Heart right ventricle (tissue), 16 donors: ENCODE data around the gene MTHFSD. TPM values are rescaled to one million over a fixed set of nuclear protein-coding genes. Genes with fewer than 3 reads are reported as not detected.

Experiments used
- ATAC-seq, 8 donors: fragments of 200-7000 bp; cut with Tn5 transposase; one replicate each; pipeline ENCODE4 v1.9.1; 2020; ENCODE audit warnings: mild to moderate bottlenecking in 8 of 8, moderate library complexity in 8 of 8, moderate number of reproducible peaks in 1 of 8
- DNase-seq, 2 donors: peaks; one replicate each; pipeline ENCODE4 v3.0.0-alpha.2; 2020
- H3K27ac ChIP-seq, 10 donors: fragments of 200-600 bp; sonication (generic) in 2 of 10; one replicate each; pipeline versions ENCODE4 v1.5.0 to v1.8.0; 2020 to 2022; ENCODE audit warnings: mild to moderate bottlenecking in 3 of 10
- H3K27me3 ChIP-seq, 7 donors: fragments of 200-600 bp; one replicate each; pipeline ENCODE4 v1.8.0; 2021 to 2022; ENCODE audit warnings: mild to moderate bottlenecking in 2 of 7
- H3K36me3 ChIP-seq, 9 donors: fragments of 200-600 bp; sonication (generic) in 1 of 9; one replicate each; pipeline versions ENCODE4 v1.5.0 to v1.8.0; 2020 to 2022; ENCODE audit warnings: mild to moderate bottlenecking in 2 of 9
- H3K4me1 ChIP-seq, 9 donors: fragments of 200-600 bp; sonication (generic) in 1 of 9; one replicate each; pipeline versions ENCODE4 v1.5.0 to v1.8.0; 2020 to 2022; ENCODE audit warnings: mild to moderate bottlenecking in 4 of 9
- H3K4me3 ChIP-seq, 10 donors: fragments of 200-600 bp; sonication (generic) in 2 of 10; one replicate each; pipeline versions ENCODE4 v1.5.0 to v1.8.0; 2020 to 2022; ENCODE audit warnings: mild to moderate bottlenecking in 7 of 10, moderate library complexity in 2 of 10
- H3K9me3 ChIP-seq, 11 donors: fragments of 200-600 bp in 10 of 11; sonication (generic) in 2 of 11; one replicate each; pipeline versions ENCODE4 v1.5.0 to v1.8.0; 2013 to 2022; ENCODE audit warnings: mild to moderate bottlenecking in 2 of 11, control low read depth in 1 of 11, moderate library complexity in 1 of 11
- WGBS, 2 donors: extraction: QIAGEN DNeasy Blood & Tissue Kit; methylation state at CpG; one replicate each; pipeline ENCODE4 v1.1.7; 2013; ENCODE audit warnings: inconsistent platforms in 1 of 2; 5-methylcytosine and 5-hydroxymethylcytosine counted together
- intact Hi-C, 10 donors: fragments of 100-400 bp; cut with DNase I; formaldehyde crosslinking; loops; one replicate each; pipeline versions ENCODE4 v1.11.1 to v1.14.2; 2022
- polyA plus RNA-seq, 2 donors: library from polyadenylated mRNA; stranded (reverse); fragments of 200-250 nt; gene quantifications; one replicate each; pipeline ENCODE4 v1.2.3, GENCODE V29; 2013
- total RNA-seq, 10 donors: library from RNA; stranded (reverse); fragmentation: NEBNext Ultra II Directional in 3 of 10; extraction: Animal tissue kit (Norgen Biotek cat#: 25700) in 3 of 10; gene quantifications; one replicate each; pipeline versions ENCODE4 v1.2.1 to v1.2.4, GENCODE V29; 2021 to 2023
- TF ChIP-seq, protein P1 (sequence below), 9 donors: fragments of 200-600 bp; sonication (generic) in 2 of 9; IDR thresholded peaks; one replicate each; pipeline versions ENCODE4 v1.5.0 to v1.8.0; 2021 to 2022; ENCODE audit warnings: antibody characterized with exemption in 9 of 9, mild to moderate bottlenecking in 5 of 9, moderate library complexity in 1 of 9
- donor health status: Arrhythmogenic right ventricular cardiomyopathy.
- donor health status: ischemic (EF 13 %, LVEDD 7.1; RV severe dilation, severe dysfunction).
- donor health status: healthy with polysubstance abuse.
- donor health status: DM: no; HTN: yes; CAD: no.
- donor health status: DM: no; HTN: no; CAD: no.
- donor health status: ischemic (EF 25% LVEDD 6.9; RV normal size, moderate dysfunction).
- donor health status: ischemic (EF 25% LVEDD 5.7; RV mildly dilated, moderate dysfunction).
- donor health status: healthy.
- donor health status: DM: yes; HTN: yes; CAD: no.
- donor health status: Ischemic cardiomyopathy.
- donor health status: ischemic (EF 35%, LVEDD 5.7; RV mildly dilated, moderate dysfunction).
- donor health status: nonischemic (EF 11% LVEDD 7.7; RV severe dilation, severe dysfunction).
- donor health status: DM: yes; HTN: yes; CAD: no.
- donor health status: PGD.
- donor health status: ischemic (EF 29% LVEDD 5.4; RV normal size, mild dysfunction).
- donor health status: nonischemic (EF 23%, LVEDD 6.1; RV moderate dilation, normal function).

MTHFSD gene
- total and polyA plus RNA-seq, 12 donors, result 5.1 to 13.1 (median 11.3) TPM

- ATAC-seq, result no peak
- Histone ChIP-seq H3K27ac (no peak overlapping the region), H3K4me3 (no peak overlapping the region), H3K4me1 (no peaks in the 10 kb centered on the region), H3K27me3 (peaks cover 2 to 96% (median 89%) of the 10 kb centered on the region in 7 donors), H3K36me3 (no peaks in the 10 kb centered on the region), H3K9me3 (peaks cover 0 to 19% (median 9%) of the 10 kb centered on the region in 11 donors)
- 59 to 62% methylated on average over 3 of the region's 3 CpGs for WGBS, 2 donors
- DNase-seq, result no peak
- TF ChIP-seq, protein P1, sequence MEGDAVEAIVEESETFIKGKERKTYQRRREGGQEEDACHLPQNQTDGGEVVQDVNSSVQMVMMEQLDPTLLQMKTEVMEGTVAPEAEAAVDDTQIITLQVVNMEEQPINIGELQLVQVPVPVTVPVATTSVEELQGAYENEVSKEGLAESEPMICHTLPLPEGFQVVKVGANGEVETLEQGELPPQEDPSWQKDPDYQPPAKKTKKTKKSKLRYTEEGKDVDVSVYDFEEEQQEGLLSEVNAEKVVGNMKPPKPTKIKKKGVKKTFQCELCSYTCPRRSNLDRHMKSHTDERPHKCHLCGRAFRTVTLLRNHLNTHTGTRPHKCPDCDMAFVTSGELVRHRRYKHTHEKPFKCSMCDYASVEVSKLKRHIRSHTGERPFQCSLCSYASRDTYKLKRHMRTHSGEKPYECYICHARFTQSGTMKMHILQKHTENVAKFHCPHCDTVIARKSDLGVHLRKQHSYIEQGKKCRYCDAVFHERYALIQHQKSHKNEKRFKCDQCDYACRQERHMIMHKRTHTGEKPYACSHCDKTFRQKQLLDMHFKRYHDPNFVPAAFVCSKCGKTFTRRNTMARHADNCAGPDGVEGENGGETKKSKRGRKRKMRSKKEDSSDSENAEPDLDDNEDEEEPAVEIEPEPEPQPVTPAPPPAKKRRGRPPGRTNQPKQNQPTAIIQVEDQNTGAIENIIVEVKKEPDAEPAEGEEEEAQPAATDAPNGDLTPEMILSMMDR (IDR thresholded peaks at IDR 0.05), result no peak
- intact Hi-C loops, result no loop called here
Observed at GRCh38 chr16:86485746-86486145, 69.3 kb downstream of the MTHFSD start.

DNA sequence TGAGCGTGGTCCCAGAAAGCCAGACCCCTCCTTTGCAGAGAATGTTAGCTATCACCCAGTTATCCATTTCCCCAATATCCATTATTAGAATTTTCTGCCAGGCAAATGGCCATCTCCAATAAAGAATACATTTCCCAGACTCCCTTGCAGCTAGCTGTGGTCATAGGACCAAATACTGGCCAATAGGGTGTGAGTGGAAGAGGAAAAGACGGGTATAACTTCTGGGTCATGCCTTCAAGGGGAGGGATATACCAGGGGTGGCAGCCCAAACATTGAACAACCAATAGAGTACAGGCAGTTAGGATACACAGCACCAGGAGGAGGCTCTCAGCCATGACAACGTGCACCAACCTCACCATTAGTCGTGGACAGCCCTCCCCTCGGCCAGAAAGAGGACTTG lies 70.8 kb downstream of the MTHFSD start:
- TF ChIP-seq, protein P1 (IDR thresholded peaks at IDR 0.05), result no peak
- intact Hi-C loops, result no loop called here
- Histone ChIP-seq H3K4me1 (no peaks in the 10 kb centered on the region), H3K27ac (no peak overlapping the region), H3K4me3 (no peak overlapping the region), H3K27me3 (peaks cover 0 to 93% (median 87%) of the 10 kb centered on the region in 7 donors), H3K9me3 (peaks cover 0 to 19% (median 9%) of the 10 kb centered on the region in 11 donors), H3K36me3 (no peaks in the 10 kb centered on the region)
- ATAC-seq (no peak), DNase-seq (no peak)
- 70 to 73% methylated on average over 5 of the region's 5 CpGs for WGBS, 2 donors

GRCh38 chr16:86481607-86482006 lies 73.4 kb downstream of the MTHFSD start:
- 83 to 87% methylated on average over 3 of the region's 3 CpGs for WGBS, 2 donors
- TF ChIP-seq, protein P1 (IDR thresholded peaks at IDR 0.05), result no peak
- no peak for ATAC-seq
- Histone ChIP-seq H3K4me1 (peaks cover 0 to 13% (median 0%) of the 10 kb centered on the region in 9 donors), H3K27me3 (peaks cover 0 to 87% (median 76%) of the 10 kb centered on the region in 7 donors), H3K36me3 (no peaks in the 10 kb centered on the region), H3K27ac (no peak overlapping the region), H3K9me3 (peaks cover 0 to 19% (median 9%) of the 10 kb centered on the region in 11 donors), H3K4me3 (no peak overlapping the region)
- intact Hi-C loops, result no loop called here
- no peak for DNase-seq

- H3K9me3 ChIP-seq, result peaks cover 0 to 19% (median 9%) of the 10 kb centered on the region in 11 donors
- no peaks in the 10 kb centered on the region for H3K36me3 ChIP-seq
- no peak overlapping the region for H3K27ac ChIP-seq
- 52 to 53% methylated on average over 15 of the region's 15 CpGs for WGBS, 2 donors
- H3K4me1 ChIP-seq, result peaks cover 0 to 13% (median 0%) of the 10 kb centered on the region in 9 donors
- ATAC-seq, result no peak
- H3K27me3 ChIP-seq, result peaks cover 0 to 87% (median 71%) of the 10 kb centered on the region in 7 donors
- intact Hi-C loops, result no loop called here
- no peak overlapping the region for H3K4me3 ChIP-seq
- DNase-seq, result no peak
- TF ChIP-seq, protein P1 (IDR thresholded peaks at IDR 0.05), result no peak
Observed at GRCh38 chr16:86480444-86480843, 74.6 kb downstream of the MTHFSD start.

Other genes starting within 250 kb of the MTHFSD start
- under 1 TPM in 8 of 10 donors, not detected in 2; 0.08 to 0.38 (median 0.22) TPM for gene FOXF1, start 44.7 kb downstream of the MTHFSD start, total RNA-seq
- gene FOXF1, start 44.7 kb downstream of the MTHFSD start, polyA plus RNA-seq, result under 1 TPM; 0.16 to 0.37 TPM
- gene FOXC2, start 11.6 kb upstream of the MTHFSD start, total RNA-seq, result 1 to 10 TPM in 8 of 10 donors, under 1 TPM in 2; 0.66 to 2.2 (median 1.9) TPM
- gene FOXC2, start 11.6 kb upstream of the MTHFSD start, polyA plus RNA-seq, result 1 to 10 TPM; 1.2 to 1.3 TPM
- 1 to 10 TPM in 3 of 10 donors, under 1 TPM in 7; 0.40 to 1.9 (median 0.84) TPM for gene FOXL1, start 23.3 kb upstream of the MTHFSD start, total RNA-seq
- under 1 TPM; 0.78 to 0.95 TPM for gene FOXL1, start 23.3 kb upstream of the MTHFSD start, polyA plus RNA-seq